Activated CD8-positive, alpha-beta memory T cell treated with anti-CD3 and anti-CD28 coated beads, Interleukin-2, amount 50 U/mL, for 24 hours (primary cell): Measurements from ENCODE around the gene ZEB2.
"Not testable (repeated sequence)": the region's sequence is repeated elsewhere in the genome, so short reads cannot be mapped to it uniquely, and the experiment has no call there.

Source experiments
- DNase-seq: peaks from one replicate; pipeline ENCODE4 v3.0.0-alpha.2; 2020; ENCODE audit errors: extremely low read depth

ZEB2 gene

DNA sequence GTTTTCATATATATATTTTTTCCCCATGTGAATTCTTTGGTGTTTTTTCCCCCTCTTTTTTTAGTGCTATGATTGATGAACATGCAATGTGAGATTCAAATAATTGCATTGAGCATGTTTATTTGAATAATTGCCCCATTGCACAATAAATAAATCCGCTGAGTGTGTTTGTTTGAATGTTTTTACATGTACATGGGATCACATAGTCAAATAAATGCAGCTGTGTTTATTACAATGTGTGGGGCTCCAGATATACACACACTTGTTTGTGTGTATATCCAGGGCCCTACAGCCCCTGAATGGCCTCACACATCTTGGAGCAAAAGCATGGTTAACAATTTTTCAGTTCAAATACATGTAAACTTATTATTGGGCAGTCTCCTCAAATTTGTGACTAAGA is 134.5 kb downstream of the ZEB2 start:
- DNase-seq = no peak

GRCh38 chr2:144383571-144384100 is 136.3 kb downstream of the ZEB2 start:
- no peak for DNase-seq

DNA sequence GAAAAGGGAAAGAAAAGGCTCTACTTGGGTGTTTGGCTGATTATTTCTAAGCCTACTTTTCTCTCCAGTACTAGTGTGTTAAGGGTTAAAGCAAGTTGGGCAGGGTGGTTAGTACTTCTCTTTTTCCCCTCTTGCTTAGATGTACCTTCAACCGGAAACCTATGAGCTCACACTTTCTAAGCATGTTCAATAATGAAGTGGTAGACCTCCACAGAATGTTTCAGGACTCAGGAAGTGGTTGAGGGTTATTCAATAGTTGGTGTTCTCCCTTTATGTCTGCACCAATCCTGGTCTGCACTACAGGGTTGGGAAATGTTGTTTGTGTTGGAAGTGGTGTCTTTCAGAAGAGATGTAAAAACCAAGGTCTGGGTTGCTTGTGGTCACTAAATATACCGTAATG is 137.1 kb downstream of the ZEB2 start:
- DNase-seq = no peak

- DNase-seq = no peak
Measured at GRCh38 chr2:144381716-144382115, 138.2 kb downstream of the ZEB2 start.

DNA sequence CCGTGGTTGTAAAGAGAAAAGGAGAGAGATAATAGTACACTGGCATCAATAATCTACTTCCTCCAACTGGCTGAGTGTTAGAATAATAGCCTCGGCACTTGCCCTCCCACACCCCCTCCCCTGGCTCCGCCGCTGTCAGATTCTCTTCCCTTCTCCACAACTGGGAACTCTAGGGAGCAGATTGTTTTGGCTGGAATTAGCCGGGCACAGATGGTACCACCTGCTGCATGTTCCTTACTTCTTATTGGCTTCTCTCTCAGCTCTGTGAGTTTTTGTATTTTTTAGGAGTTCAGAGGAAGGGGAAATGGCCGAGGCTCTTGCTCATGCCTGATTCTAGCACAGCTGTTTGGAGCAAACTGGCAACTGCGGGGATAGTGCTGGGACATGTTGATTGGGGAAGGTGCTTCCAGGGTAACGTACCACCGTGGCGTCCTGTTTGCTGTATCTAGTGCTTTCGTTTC is 140.0 kb downstream of the ZEB2 start:
- DNase-seq = no peak

DNA sequence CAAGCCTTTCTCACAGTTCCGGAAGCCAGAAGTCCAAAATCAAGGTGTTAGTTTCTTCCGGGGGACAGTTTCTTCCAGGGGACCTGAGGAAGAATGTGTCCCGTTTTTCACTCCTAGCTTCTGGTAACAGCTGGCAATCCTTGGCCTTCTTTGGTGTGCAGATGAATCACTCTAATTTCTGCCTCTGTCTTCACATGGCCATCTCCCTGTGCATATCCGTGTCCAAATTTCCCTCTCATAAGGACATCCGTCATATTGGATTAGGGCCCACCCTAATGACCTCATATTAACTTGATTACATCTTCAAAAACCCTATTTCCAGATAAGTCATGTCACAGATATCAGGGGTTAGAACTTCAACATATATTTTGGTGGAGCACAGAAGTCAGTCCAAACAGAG is 141.4 kb downstream of the ZEB2 start:
- DNase-seq = no peak

DNA sequence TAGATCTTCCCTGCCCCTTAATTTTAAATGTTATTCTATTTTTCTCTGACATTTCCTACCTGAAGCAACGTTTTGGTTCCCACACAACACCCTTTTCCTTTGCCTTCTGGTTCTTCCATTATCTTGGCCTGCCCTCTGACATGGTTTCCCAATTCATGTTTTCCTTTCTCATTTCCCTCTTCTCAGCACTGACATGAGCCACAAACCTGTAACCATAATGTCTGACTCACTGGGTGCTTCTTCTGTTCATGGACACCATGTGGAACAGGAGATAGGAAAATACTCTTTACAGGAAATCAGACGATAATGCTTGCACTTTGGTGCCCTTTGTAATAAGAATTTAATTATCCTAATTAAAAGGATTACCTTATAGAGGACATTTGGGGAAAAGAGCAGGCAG is 142.0 kb downstream of the ZEB2 start:
- no peak for DNase-seq

GRCh38 chr2:144376926-144377325 is 143.0 kb downstream of the ZEB2 start:
- DNase-seq = no peak

DNA sequence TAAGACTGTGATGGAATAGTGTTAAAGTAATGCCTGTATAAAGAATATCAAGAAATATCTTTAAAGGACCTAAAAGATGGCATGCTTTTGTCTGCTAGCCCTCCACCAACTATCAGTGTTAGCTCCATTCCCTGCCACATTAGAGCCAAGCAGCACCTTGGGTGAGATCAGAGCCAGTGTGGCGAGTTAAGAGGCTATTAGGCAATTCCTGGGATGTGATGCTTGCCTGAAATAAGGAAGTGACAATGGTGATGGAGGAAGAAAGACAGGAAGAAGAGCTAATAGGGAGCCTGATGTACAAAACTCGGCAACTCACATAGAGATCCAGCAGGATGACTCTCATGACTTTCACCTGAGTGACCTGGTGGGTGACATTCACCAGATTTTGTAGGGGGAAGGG is 143.5 kb downstream of the ZEB2 start:
- no peak for DNase-seq

DNA sequence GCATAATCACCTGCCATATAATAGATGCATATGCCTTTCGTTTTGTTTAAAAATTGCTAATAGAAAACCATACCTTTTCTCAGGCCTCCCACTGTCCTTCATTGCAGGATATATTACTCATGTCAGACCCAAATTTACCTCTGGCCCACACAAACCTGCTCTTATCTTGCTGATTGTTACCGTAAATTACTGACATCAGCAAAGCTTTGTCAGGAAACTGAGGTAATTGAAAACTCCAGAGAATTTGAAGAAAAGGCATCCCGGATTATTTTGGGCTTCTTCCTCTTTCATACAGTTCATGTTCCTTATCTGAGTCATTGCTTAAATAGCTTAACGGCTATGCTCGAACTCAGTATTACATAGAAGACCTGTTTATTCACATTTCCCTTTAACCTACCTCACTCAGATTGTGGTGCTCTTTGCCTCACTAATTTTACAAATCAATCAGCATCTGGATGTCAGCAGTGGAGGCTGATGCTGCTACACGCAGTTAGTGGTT is 145.7 kb downstream of the ZEB2 start:
- DNase-seq = no peak

- no peak for DNase-seq
Measured at GRCh38 chr2:144372410-144373080, 147.4 kb downstream of the ZEB2 start.

GRCh38 chr2:144370937-144371584 is 148.9 kb downstream of the ZEB2 start:
- no peak for DNase-seq

- no peak for DNase-seq
Measured at GRCh38 chr2:144369416-144369815, 150.5 kb downstream of the ZEB2 start.

- no peak for DNase-seq
Measured at GRCh38 chr2:144366825-144367429, 153.0 kb downstream of the ZEB2 start.

DNA sequence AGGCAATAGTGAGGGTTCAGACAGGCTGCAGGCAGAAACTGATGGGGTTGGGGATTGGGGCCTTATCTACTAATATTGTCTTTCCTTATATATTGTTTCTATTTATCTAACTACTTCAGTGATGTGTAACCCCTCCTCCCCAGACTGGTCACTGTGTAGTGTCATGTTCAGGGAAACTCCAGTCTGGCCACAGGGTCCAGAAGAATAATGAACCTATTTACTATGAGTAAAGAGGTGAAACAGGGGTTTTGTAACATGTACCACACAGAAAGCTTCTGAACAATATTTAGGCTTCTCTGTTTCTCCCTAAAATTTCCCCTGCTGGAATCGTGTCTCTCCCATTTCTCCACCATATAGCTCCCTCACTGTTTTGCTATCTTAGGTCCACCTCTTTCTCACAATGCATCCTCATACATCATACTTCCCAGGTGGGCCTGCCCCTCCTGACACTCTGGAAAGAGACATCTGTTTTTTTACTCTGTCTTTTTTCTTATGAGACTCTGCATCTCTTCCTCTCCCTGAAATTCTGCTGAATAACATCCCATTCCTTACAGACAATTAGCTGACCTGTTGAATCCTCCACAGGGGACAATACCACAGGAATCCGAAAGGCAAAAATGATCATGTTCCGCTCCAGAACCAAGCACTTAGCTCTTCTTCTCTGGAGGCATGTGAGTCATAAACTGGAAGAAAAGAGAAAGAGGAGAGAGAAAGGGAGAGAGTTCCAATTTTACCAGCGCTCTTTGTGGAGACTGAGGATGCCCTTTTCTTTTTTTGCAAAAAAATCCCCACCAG is 154.8 kb downstream of the ZEB2 start:
- no peak for DNase-seq

- DNase-seq = not testable (repeated sequence)
Measured at GRCh38 chr2:144364247-144364646, 155.7 kb downstream of the ZEB2 start.

DNA sequence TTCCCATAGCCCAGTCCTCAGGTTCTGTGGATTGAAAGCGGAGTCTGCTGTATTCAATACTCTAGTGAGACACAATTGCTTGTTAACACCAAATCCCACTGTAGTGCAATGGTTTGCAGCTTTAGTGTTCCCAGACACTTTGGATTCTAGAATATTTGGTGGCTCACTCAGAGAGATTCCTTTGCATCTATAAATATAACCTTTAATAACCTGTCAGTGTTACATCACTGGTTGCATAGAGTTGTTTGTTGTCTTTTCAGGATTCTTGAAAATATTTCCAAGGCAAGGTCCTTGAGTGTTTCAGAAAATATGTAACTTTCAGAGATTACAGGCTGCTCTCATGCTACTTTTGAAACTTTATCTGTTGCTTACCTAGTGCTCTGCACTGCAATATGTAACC is 157.5 kb downstream of the ZEB2 start:
- DNase-seq = no peak

- DNase-seq = no peak
Measured at GRCh38 chr2:144361742-144362141, 158.2 kb downstream of the ZEB2 start.

DNA sequence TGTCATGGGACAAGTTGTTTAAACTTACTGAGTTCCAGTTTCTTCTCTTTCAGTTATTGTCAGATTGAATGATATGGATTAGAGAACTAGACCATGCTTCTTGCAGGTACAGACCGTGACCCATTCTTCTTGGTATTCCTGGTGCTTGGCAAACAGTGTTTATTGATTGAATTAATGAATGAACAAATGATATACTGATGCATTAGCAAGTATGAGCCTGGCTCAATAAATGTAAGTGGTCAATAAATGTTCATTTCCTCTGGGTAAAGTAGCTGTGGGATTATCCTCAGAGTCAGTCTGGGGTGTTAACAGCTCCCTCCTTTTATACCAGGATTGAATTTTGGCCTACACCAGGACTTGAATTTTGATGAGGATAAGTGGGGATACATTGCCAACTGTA is 160.2 kb downstream of the ZEB2 start:
- DNase-seq = no peak

GRCh38 chr2:144358979-144359541 is 160.9 kb downstream of the ZEB2 start:
- DNase-seq = no peak

DNA sequence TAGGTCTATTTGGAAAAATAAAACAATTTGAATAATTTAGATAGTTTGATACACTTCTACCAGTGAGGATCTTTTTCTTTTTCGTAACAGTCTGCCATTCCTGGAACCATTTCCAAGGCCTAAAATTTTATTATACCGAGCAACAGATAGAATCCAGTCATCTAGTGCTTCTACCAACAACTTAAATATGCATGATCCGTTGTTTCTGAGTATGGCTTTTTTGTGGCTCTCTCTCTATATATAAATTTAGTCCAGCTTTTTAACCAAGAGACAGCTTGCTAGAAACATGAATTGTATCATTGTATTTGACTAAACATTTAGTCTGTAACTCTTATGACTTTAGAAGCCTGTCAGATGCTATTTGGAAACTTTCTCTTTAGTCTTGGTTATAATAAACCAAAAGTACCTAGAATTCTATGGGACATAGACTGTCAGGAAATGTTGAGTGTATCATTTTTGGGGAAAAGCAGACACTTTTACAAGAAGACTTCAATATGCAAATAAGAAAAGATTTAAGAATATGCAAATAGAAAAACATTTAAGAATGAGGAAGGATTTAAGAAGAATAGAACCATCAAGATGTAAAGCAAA is 161.4 kb downstream of the ZEB2 start:
- no peak for DNase-seq
